ENCODE measurements around the gene SPOCK1. TPM values are rescaled to one million over a fixed set of nuclear protein-coding genes. Genes with fewer than 3 reads are reported as not detected.

The SPOCK1 gene
- total and polyA plus RNA-seq, 4 donors: 0.07 to 0.18 (median 0.17) TPM; not detected in 1

- DNase-seq (ENCODE audit: low spot score): no peak
- Histone ChIP-seq H3K9ac (ENCODE audit: low read depth in 1 of 2, low read length in 2 of 2) (no peak overlapping the region), H3K4me3 (ENCODE audit: low read depth in 1 of 3, low read length in 3 of 3) (no peak overlapping the region), H3K36me3 (ENCODE audit: control insufficient read depth in 4 of 4, insufficient read depth in 3 of 4, low read depth in 1 of 4, low read length in 3 of 4) (no peaks in the 10 kb centered on the region), H3K9me3 (ENCODE audit: control insufficient read depth in 4 of 4, low read length in 3 of 4) (no peaks in the 10 kb centered on the region), H3K4me1 (ENCODE audit: control insufficient read depth in 4 of 4, insufficient read depth in 4 of 4, low read length in 3 of 4) (no peaks in the 10 kb centered on the region), H3K27me3 (ENCODE audit: control insufficient read depth in 4 of 4, insufficient read depth in 4 of 4, low read length in 3 of 4) (no peaks in the 10 kb centered on the region), H3K27ac (ENCODE audit: low read depth in 1 of 2, low read length in 2 of 2) (no peak overlapping the region)
- WGBS: 77% methylated on average over 2 of the region's 2 CpGs
- no peak for TF ChIP-seq GABPA (IDR thresholded peaks at IDR 0.05 in 1 of 2, conservative IDR thresholded peaks at IDR 0.05 in 1 of 2)
- TF ChIP-seq YY1 (IDR thresholded peaks at IDR 0.05): no peak
These were observed 517.2 kb downstream of the SPOCK1 start for GRCh38 chr5:136981936-136982335.

DNA sequence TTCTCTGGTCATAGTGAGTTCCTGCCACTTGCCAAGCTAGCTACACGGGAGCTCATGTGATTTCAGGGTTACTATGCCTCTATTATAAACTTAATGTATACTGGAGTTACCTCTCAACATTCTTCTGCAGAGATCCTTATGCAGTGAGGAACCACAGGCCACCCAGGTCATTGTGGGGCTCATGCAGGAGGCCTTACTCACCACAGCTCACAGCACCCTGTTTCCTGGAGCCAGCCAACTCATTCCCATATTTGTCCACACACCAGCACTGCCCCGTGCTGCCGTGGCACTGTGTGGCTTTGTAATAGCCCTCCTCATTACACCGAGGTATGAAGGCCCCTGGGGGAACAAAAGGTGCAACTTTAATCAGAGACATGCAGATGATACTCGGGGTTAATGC lies 520.0 kb downstream of the SPOCK1 start:
- 65% methylated on average over 5 of the region's 5 CpGs for WGBS
- Histone ChIP-seq H3K4me3 (ENCODE audit: low read depth in 1 of 3, low read length in 3 of 3) (no peak overlapping the region), H3K27me3 (ENCODE audit: control insufficient read depth in 4 of 4, insufficient read depth in 4 of 4, low read length in 3 of 4) (no peaks in the 10 kb centered on the region), H3K9ac (ENCODE audit: low read depth in 1 of 2, low read length in 2 of 2) (no peak overlapping the region), H3K4me1 (ENCODE audit: control insufficient read depth in 4 of 4, insufficient read depth in 4 of 4, low read length in 3 of 4) (no peaks in the 10 kb centered on the region), H3K27ac (ENCODE audit: low read depth in 1 of 2, low read length in 2 of 2) (no peak overlapping the region), H3K36me3 (ENCODE audit: control insufficient read depth in 4 of 4, insufficient read depth in 3 of 4, low read depth in 1 of 4, low read length in 3 of 4) (no peaks in the 10 kb centered on the region), H3K9me3 (ENCODE audit: control insufficient read depth in 4 of 4, low read length in 3 of 4) (no peaks in the 10 kb centered on the region)
- TF ChIP-seq RAD21 (IDR thresholded peaks at IDR 0.05) (no peak), HNF4A (conservative IDR thresholded peaks at IDR 0.05) (no peak), EGR1 (IDR thresholded peaks at IDR 0.05; ENCODE audit: low read depth in 2 of 2) (no peak), HNF4G (IDR thresholded peaks at IDR 0.05) (no peak), RXRA (IDR thresholded peaks at IDR 0.05) (no peak), FOXA1 (IDR thresholded peaks at IDR 0.05) (no peak), JUND (IDR thresholded peaks at IDR 0.05) (no peak)
- TF ChIP-seq, protein P1, sequence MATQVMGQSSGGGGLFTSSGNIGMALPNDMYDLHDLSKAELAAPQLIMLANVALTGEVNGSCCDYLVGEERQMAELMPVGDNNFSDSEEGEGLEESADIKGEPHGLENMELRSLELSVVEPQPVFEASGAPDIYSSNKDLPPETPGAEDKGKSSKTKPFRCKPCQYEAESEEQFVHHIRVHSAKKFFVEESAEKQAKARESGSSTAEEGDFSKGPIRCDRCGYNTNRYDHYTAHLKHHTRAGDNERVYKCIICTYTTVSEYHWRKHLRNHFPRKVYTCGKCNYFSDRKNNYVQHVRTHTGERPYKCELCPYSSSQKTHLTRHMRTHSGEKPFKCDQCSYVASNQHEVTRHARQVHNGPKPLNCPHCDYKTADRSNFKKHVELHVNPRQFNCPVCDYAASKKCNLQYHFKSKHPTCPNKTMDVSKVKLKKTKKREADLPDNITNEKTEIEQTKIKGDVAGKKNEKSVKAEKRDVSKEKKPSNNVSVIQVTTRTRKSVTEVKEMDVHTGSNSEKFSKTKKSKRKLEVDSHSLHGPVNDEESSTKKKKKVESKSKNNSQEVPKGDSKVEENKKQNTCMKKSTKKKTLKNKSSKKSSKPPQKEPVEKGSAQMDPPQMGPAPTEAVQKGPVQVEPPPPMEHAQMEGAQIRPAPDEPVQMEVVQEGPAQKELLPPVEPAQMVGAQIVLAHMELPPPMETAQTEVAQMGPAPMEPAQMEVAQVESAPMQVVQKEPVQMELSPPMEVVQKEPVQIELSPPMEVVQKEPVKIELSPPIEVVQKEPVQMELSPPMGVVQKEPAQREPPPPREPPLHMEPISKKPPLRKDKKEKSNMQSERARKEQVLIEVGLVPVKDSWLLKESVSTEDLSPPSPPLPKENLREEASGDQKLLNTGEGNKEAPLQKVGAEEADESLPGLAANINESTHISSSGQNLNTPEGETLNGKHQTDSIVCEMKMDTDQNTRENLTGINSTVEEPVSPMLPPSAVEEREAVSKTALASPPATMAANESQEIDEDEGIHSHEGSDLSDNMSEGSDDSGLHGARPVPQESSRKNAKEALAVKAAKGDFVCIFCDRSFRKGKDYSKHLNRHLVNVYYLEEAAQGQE (IDR thresholded peaks at IDR 0.05): no peak
- DNase-seq (ENCODE audit: low spot score): no peak

DNA sequence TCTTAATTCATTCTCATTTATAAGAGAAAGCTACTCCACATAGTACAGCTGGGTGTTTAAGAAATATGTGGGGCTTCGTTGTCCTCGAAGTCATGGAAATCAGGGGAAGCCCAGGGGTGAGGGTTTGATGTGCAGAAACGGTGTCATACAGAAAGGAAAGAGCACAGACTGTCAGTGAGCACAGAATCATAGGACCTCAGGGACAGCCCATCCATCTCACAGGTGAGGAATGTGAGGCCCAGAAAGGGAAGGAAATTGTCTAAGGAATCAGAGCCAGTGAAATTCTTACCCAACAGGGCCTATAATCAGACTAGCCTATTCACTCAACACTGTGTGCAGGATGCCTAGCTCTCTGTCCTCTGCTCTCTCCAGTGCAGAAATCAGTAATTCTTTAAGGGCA lies 535.6 kb downstream of the SPOCK1 start:
- 63% methylated on average over 3 of the region's 3 CpGs for WGBS
- TF ChIP-seq FOXA2 (IDR thresholded peaks at IDR 0.05) (no peak), JUND (IDR thresholded peaks at IDR 0.05) (no peak), EGR1 (IDR thresholded peaks at IDR 0.05; ENCODE audit: low read depth in 2 of 2) (no peak), YY1 (IDR thresholded peaks at IDR 0.05) (no peak), RXRA (IDR thresholded peaks at IDR 0.05) (no peak), FOXA1 (IDR thresholded peaks at IDR 0.05) (no peak)
- TF ChIP-seq, protein P2, sequence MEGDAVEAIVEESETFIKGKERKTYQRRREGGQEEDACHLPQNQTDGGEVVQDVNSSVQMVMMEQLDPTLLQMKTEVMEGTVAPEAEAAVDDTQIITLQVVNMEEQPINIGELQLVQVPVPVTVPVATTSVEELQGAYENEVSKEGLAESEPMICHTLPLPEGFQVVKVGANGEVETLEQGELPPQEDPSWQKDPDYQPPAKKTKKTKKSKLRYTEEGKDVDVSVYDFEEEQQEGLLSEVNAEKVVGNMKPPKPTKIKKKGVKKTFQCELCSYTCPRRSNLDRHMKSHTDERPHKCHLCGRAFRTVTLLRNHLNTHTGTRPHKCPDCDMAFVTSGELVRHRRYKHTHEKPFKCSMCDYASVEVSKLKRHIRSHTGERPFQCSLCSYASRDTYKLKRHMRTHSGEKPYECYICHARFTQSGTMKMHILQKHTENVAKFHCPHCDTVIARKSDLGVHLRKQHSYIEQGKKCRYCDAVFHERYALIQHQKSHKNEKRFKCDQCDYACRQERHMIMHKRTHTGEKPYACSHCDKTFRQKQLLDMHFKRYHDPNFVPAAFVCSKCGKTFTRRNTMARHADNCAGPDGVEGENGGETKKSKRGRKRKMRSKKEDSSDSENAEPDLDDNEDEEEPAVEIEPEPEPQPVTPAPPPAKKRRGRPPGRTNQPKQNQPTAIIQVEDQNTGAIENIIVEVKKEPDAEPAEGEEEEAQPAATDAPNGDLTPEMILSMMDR (IDR thresholded peaks at IDR 0.05; ENCODE audit: low read depth, low read length, missing input control): no peak
- H3K4me1 ChIP-seq (ENCODE audit: control insufficient read depth in 4 of 4, insufficient read depth in 4 of 4, low read length in 3 of 4): no peaks in the 10 kb centered on the region
- H3K4me3 ChIP-seq (ENCODE audit: low read depth in 1 of 3, low read length in 3 of 3): no peak overlapping the region
- H3K27me3 ChIP-seq (ENCODE audit: control insufficient read depth in 4 of 4, insufficient read depth in 4 of 4, low read length in 3 of 4): no peaks in the 10 kb centered on the region
- H3K9me3 ChIP-seq (ENCODE audit: control insufficient read depth in 4 of 4, low read length in 3 of 4): peaks cover 0 to 10% (median 0%) of the 10 kb centered on the region in 4 donors
- H3K27ac ChIP-seq (ENCODE audit: low read depth in 1 of 2, low read length in 2 of 2): no peak overlapping the region
- no peaks in the 10 kb centered on the region for H3K36me3 ChIP-seq (ENCODE audit: control insufficient read depth in 4 of 4, insufficient read depth in 3 of 4, low read depth in 1 of 4, low read length in 3 of 4)
- no peak overlapping the region for H3K9ac ChIP-seq (ENCODE audit: low read depth in 1 of 2, low read length in 2 of 2)
- DNase-seq (ENCODE audit: low spot score): no peak
